Inflammatory macrophage treated with lipopolysaccharide for 4 hours (primary cell): Measurements from ENCODE around the gene PPP4C.

Source experiments
- DNase-seq: peaks from one replicate; pipeline ENCODE4 v3.0.0-alpha.2; 2020

Gene PPP4C

GRCh38 chr16:30060346-30060745 is 15.4 kb upstream of the PPP4C start:
- no peak for DNase-seq

- no peak for DNase-seq
These were observed 14.8 kb upstream of the PPP4C start for GRCh38 chr16:30060836-30061554.

DNA sequence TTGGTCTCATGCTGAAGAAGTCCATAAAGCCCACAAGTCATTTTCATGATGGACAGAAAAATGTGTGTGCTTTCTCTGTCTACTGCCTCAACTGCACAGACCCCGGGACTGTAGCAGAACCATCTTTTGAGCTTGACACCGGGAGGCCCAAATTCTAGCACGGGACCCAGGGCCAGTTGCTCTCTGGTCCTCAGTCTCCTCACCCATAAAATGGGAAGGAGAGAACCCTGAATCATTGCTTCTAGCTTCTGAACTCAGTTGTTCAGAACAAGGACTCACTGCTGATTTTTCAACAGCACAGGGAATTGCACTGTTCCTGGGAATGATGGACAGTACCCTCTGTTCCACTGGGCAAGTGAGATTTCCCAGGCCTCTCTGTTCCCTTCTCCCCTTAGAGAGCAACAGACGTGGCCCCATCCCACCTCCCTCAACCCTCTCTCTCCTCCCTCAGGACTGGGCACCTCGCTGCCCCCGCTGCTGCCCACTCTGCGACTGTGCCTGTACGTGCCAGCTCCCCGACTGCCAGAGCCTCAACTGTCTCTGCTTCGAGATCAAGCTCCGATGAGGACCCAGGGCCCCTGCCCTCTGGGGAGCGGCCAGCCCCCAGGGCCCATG is 12.4 kb upstream of the PPP4C start:
- DNase-seq: no peak

DNA sequence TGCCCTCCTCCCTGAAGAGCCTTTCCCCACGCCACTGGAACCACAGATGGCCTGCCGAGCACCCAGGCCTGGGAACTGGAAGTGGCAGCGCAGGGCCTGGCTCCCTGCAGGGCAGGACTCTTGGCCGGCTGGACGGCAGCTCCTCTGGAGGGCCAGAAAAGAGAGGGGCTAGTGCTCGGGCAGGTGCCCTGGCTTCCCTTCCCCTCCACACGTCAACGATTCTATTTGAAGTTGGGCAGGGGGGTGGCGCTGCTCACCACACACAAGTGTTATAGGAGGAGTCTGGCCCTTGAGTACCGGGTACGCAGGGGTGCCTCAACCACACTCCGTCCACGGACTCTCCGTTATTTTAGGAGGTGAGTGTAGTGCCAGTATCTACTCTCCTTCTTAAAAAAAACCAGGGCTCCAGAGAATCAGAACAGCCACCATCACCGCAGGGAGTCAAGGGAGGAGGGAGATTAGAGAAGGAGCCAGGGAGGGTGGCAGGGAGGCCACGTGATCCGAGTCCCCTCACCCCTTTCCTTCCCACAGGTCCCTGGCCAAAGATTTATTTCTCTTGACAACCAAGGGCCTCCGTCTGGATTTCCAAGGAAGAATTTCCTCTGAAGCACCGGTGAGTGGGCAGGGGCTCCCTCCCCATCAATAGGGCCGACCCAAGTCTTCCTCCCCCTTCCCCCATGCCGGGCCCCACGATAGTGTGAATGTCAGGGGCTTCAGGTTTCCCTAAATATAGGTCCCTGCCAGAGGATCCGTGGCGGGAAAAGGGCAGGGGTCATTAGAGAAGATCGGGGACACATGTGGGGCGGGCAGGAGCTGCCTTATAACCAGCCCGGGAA is 11.7 kb upstream of the PPP4C start:
- peak; percentile 35 for DNase-seq

- no peak for DNase-seq
These were observed 11.1 kb upstream of the PPP4C start for GRCh38 chr16:30064729-30065101.

DNA sequence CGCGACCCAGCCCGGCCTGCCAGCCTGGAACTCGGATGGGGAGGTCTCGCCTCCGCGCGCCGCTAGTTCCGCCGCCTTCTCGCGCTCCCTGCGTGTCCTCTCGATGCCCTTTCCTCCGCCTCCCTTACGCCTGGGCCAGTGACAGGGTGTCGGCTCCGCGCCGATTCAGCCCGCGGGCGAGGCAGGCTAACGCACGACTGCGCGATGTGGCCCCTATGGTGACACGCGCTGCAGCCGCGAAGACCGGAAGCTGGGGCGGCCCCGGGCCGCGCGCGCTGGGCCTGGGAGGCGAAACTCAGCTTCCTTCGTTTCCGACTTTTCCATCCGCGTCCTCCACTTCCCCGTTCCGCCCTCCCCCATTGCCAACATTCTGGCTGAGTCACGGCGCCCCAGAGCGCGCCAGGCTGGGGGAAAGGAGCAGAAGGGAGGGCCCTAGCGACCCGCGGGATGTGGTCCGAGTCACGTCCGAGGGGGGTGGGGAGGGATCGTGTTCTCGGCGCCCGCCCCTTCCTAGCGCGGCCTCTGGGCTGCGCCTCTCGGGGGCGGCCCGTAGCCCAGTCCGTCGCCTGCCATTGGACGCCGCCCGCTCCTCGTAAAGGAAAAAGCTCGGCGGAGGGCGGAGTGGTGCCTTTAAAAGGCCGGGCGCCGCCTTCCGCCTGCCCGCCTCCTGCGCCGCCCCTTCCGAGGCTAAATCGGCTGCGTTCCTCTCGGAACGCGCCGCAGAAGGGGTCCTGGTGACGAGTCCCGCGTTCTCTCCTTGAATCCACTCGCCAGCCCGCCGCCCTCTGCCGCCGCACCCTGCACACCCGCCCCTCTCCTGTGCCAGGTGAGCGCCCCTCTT is 10.5 kb upstream of the PPP4C start, which contains the start of gene ALDOA:
Gene ALDOA, plus strand, starts transcription at position 659 of the 841 bp plus-strand sequence. CDS start 1,138 bp downstream, outside the sequence.
- peak; percentile 99 for DNase-seq

GRCh38 chr16:30065943-30066760 is 9.6 kb upstream of the PPP4C start:
- DNase-seq: peak; percentile 73

DNA sequence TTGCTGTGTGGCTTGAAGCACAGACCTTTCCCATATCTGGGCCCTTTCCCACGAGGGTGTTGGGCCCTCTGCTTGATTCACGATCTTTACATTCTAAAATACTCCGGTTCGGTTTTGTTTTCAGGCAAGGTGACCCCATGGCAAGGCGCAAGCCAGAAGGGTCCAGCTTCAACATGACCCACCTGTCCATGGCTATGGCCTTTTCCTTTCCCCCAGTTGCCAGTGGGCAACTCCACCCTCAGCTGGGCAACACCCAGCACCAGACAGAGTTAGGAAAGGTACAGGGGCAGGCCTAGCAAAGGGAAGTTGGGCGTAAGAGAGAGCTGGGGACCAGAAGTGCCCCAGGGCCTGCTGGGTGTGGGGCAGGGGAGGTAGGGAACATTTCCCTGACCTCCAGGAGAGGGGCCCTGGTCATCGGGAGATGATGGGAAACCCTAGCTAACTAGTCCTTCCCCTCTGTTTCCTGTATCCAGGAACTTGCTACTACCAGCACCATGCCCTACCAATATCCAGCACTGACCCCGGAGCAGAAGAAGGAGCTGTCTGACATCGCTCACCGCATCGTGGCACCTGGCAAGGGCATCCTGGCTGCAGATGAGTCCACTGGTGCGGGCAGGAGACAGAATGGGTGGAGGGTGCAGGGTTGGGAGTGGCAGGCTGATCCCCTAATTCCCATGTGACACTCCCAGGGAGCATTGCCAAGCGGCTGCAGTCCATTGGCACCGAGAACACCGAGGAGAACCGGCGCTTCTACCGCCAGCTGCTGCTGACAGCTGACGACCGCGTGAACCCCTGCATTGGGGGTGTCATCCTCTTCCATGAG is 8.8 kb upstream of the PPP4C start:
- peak; percentile 63 for DNase-seq

DNA sequence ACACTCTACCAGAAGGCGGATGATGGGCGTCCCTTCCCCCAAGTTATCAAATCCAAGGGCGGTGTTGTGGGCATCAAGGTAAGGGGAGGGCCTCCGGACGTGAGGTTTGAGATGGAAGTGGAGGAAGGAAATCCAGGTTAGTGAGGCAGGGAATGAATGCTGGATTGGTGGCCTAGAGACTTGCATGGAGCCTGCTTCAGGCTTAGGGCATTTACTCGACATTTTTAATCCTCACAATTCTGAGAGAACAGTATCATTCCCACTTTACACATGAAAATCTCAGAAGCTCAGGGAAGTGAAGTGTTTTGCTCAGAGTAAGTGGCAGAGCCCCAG is 8.2 kb upstream of the PPP4C start:
- no peak for DNase-seq

GRCh38 chr16:30068333-30068732 is 7.5 kb upstream of the PPP4C start:
- DNase-seq: no peak

- no peak for DNase-seq
These were observed 6.8 kb upstream of the PPP4C start for GRCh38 chr16:30068750-30069610.

DNA sequence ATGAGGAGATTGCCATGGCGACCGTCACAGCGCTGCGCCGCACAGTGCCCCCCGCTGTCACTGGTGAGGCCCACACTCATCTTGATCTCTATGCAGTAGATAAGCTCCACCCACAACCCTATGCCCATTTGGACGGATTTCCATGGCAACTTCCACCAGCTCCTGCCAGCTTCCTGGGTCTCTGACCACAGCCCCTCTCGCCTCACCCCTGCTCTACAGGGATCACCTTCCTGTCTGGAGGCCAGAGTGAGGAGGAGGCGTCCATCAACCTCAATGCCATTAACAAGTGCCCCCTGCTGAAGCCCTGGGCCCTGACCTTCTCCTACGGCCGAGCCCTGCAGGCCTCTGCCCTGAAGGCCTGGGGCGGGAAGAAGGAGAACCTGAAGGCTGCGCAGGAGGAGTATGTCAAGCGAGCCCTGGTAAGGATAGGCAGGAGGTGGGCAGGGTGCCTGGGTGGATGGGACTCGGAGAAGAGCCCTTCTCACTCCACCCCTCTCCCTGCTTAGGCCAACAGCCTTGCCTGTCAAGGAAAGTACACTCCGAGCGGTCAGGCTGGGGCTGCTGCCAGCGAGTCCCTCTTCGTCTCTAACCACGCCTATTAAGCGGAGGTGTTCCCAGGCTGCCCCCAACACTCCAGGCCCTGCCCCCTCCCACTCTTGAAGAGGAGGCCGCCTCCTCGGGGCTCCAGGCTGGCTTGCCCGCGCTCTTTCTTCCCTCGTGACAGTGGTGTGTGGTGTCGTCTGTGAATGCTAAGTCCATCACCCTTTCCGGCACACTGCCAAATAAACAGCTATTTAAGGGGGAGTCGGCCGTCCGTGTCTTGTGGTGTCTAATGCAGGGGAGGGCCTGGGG is 6.0 kb upstream of the PPP4C start:
- DNase-seq: no peak

- DNase-seq: no peak
These were observed 5.3 kb upstream of the PPP4C start for GRCh38 chr16:30070490-30070889.

DNA sequence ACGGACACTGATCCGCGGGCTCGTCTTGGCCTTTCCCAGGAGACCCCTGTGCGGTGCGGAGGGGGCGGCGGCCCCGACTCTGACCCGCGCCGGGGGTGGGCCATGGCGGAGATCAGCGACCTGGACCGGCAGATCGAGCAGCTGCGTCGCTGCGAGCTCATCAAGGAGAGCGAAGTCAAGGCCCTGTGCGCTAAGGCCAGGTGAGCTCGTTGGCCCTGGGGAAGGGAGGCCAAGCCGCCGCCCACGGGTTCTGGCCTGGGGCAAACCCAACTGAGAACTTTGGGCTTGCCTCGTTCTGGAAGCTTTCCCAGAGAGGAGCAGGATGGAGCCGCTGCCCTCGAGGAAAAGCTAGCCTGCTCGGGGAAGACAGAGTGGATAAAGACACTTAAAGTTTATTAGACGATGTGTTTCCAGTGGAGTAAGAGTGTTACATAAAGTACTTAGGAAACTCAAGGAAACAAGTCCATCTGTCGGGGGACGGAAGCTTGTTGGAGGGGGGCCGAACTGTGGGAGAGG is 540 bp downstream of the PPP4C start:
- no peak for DNase-seq

DNA sequence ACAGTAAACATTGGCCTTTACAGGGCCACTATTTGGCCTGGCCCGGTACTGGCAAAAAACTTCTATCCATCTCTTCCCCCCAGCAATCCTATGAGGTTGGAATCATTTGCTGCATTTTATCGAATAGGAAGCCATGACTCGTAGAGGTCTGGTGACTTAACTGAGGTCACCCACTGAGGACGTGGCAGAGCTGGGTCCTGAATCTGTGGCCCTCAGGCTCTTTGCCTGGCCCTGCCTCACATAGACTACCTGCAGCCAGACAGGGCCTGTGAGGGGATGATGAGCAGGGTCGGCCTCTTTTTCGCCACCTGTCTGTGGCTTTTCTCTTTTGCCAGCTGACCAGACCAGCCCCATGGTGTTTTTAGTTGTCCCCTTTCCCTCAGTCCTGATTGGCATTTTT is 1.9 kb downstream of the PPP4C start:
- DNase-seq: peak; percentile 61

DNA sequence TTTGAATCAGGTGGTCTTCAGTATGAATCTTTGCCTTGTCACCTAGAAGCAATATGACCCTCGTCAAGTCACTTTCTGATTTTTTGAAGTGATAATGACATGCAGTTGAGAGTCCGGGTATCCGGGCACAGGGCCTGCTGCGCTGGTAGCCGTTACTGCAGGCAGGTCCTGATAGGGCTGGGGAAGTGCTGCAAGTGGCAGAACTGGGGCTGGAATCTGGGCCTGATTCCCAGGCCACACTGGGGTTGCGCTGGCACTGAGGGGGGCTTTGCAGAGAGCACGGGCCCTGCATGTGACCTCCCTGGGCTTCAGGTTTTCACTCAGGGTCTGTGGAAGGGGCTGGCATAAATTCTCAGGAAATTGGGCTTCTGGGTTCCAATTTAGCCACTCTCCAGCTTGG is 3.0 kb downstream of the PPP4C start:
- DNase-seq: no peak

DNA sequence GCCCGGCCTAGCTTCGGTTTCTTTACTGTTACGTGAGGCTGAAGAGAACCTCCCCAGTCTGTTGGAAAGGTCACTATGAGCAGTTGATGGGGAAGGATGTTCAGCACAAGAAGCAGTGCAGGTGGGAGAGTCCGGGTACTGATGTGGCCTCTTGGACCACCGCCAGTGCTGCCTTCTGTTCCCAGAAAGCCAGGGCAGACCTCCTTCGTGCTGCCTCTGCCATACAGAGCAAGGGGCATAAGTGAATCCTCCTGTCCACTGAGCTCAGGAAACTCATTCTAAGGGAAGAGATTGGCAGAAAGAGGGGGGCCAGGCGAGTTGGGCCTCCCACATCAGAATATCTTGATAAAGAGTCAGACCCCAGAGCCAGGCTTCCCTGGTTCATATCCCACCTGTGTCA is 3.7 kb downstream of the PPP4C start:
- DNase-seq: no peak

GRCh38 chr16:30082545-30083090 is 6.8 kb downstream of the PPP4C start:
- no peak for DNase-seq
